ENCODE measurements around the gene BMP8B. TPM values are rescaled to one million over a fixed set of nuclear protein-coding genes. Genes with fewer than 3 reads are reported as not detected.

BMP8B gene
- total and polyA plus RNA-seq, 2 donors (not counting 1 experiment from before 2014, with no cell fraction given): 1.5 to 2.3 TPM

DNA sequence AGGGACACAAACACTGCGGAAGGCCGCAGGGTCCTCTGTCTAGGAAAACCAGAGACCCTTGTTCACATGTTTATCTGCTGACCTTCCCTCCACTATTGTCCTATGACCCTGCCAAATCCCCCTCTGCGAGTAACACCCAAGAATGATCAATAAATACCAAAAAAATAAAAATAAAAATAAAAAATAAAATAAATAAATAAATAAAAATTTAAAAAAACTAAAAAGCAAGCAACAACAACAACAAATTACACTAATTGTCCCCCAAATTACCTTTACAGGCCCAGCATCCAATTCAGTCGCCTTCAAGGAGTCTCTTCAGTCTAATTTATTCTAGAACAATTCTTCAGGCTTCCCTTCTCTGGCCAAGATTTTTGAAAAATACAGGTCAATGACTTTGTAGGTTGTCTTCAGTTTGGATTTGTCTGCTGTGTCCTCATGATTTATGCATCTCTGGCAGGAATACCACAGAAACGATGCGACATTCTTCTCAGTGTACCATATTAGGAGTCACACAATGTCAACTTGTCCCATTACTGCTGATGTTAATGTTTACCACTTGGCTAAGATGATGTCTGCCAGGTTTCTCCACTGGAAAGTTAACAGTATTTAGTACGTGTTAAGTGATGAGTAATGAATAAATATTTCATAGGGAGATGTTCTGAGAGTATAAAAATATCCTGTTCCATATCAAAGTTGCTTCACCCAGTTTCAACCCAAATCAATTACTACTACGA is 20.3 kb upstream of the BMP8B start:
- no peak overlapping the region for H3K4me3 Mint-ChIP-seq
- H3K4me1 ChIP-seq (ENCODE audit: control insufficient read depth in 2 of 2, insufficient read depth in 2 of 2, low read length in 2 of 2): no peaks in the 10 kb centered on the region
- no peaks in the 10 kb centered on the region for H3K9me3 Mint-ChIP-seq (ENCODE audit: insufficient read depth)
- ATAC-seq (ENCODE audit: low read depth): no peak
- intact Hi-C loops (cut with micrococcal nuclease): no loop called here
- H3K27me3 ChIP-seq (replicated peaks in 1 of 4; ENCODE audit: control extremely low read depth in 1 of 4, control insufficient read depth in 3 of 4, insufficient read depth in 4 of 4, low read length in 3 of 4): no peaks in the 10 kb centered on the region
- POLR2A ChIA-PET: no interaction called here
- 80% methylated on average over 1 of the region's 8 CpGs for WGBS (ENCODE audit: insufficient coverage)
- no peaks in the 10 kb centered on the region for H3K4me1 Mint-ChIP-seq
- no peak overlapping the region for H3K4me3 ChIP-seq (ENCODE audit: control extremely low read depth in 1 of 5, extremely low read depth in 1 of 5, insufficient read depth in 1 of 5, low read depth in 2 of 5, low read length in 4 of 5)
- H3K79me2 ChIP-seq (ENCODE audit: control insufficient read depth, insufficient read depth, low read length): no peaks in the 10 kb centered on the region
- H3K27ac ChIP-seq (ENCODE audit: low read length in 2 of 2): no peak overlapping the region
- no peak for DNase-seq
- CTCF ChIA-PET: no interaction called here
- no peaks in the 10 kb centered on the region for H3K36me3 ChIP-seq (replicated peaks in 1 of 2; ENCODE audit: control extremely low read depth in 1 of 2, control insufficient read depth in 1 of 2, extremely low read depth in 1 of 2, insufficient read depth in 2 of 2, low read length in 1 of 2)
- TF ChIP-seq, protein P1, sequence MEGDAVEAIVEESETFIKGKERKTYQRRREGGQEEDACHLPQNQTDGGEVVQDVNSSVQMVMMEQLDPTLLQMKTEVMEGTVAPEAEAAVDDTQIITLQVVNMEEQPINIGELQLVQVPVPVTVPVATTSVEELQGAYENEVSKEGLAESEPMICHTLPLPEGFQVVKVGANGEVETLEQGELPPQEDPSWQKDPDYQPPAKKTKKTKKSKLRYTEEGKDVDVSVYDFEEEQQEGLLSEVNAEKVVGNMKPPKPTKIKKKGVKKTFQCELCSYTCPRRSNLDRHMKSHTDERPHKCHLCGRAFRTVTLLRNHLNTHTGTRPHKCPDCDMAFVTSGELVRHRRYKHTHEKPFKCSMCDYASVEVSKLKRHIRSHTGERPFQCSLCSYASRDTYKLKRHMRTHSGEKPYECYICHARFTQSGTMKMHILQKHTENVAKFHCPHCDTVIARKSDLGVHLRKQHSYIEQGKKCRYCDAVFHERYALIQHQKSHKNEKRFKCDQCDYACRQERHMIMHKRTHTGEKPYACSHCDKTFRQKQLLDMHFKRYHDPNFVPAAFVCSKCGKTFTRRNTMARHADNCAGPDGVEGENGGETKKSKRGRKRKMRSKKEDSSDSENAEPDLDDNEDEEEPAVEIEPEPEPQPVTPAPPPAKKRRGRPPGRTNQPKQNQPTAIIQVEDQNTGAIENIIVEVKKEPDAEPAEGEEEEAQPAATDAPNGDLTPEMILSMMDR (IDR thresholded peaks at IDR 0.05): no peak
- no peak for TF ChIP-seq EZH2 (IDR thresholded peaks at IDR 0.05; ENCODE audit: borderline replicate concordance, insufficient read depth, low read depth, low read length, poor library complexity, severe bottlenecking)
- no peaks in the 10 kb centered on the region for H4K20me1 ChIP-seq (ENCODE audit: control insufficient read depth, insufficient read depth, low read length, poor library complexity, severe bottlenecking)
- no peak overlapping the region for H3K27ac Mint-ChIP-seq
- H3K4me2 ChIP-seq (replicated peaks; ENCODE audit: low read depth, low read length, poor library complexity, severe bottlenecking): no peak overlapping the region
- no peak overlapping the region for H3K9ac ChIP-seq (ENCODE audit: low read length)
- no peak overlapping the region for H2AFZ ChIP-seq (ENCODE audit: insufficient read depth, low read depth, low read length, poor library complexity, severe bottlenecking)
- peaks cover 0 to 17% (median 5%) of the 10 kb centered on the region in 3 donors for H3K9me3 ChIP-seq (ENCODE audit: control extremely low read depth in 1 of 3, control insufficient read depth in 2 of 3, insufficient read depth in 1 of 3, low read length in 2 of 3)
- no peaks in the 10 kb centered on the region for H3K27me3 Mint-ChIP-seq

DNA sequence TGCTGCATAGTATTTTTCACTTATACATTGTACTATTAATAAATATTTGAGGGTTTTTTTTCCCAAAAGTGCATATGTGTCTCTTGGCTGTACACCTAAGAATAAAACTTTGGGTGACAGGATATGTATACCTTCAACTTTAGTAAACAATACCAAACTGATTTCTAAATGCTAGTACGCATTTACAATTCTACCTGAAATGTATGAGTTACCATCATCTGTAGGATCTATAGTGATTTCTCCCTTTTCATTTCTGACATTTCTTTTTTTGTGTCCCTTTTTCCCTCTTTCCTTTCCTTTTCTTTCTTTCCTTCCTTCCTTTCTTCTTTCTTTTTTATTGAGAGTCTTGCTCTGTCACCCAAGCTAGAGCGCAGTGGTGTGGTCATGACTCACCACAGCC is 16.7 kb upstream of the BMP8B start:
- TF ChIP-seq EZH2 (IDR thresholded peaks at IDR 0.05; ENCODE audit: borderline replicate concordance, insufficient read depth, low read depth, low read length, poor library complexity, severe bottlenecking): no peak
- TF ChIP-seq, protein P1 (IDR thresholded peaks at IDR 0.05): no peak
- H3K4me1 ChIP-seq (ENCODE audit: control insufficient read depth in 2 of 2, insufficient read depth in 2 of 2, low read length in 2 of 2): no peaks in the 10 kb centered on the region
- CTCF ChIA-PET: no interaction called here
- H3K4me2 ChIP-seq (replicated peaks; ENCODE audit: low read depth, low read length, poor library complexity, severe bottlenecking): no peak overlapping the region
- H3K36me3 ChIP-seq (replicated peaks in 1 of 2; ENCODE audit: control extremely low read depth in 1 of 2, control insufficient read depth in 1 of 2, extremely low read depth in 1 of 2, insufficient read depth in 2 of 2, low read length in 1 of 2): no peaks in the 10 kb centered on the region
- H3K4me3 ChIP-seq (ENCODE audit: control extremely low read depth in 1 of 5, extremely low read depth in 1 of 5, insufficient read depth in 1 of 5, low read depth in 2 of 5, low read length in 4 of 5): no peak overlapping the region
- H3K4me1 Mint-ChIP-seq: no peaks in the 10 kb centered on the region
- no peaks in the 10 kb centered on the region for H3K27me3 Mint-ChIP-seq
- intact Hi-C loops (cut with micrococcal nuclease): no loop called here
- no peak overlapping the region for H3K9ac ChIP-seq (ENCODE audit: low read length)
- no peak overlapping the region for H3K27ac Mint-ChIP-seq
- no peak overlapping the region for H3K27ac ChIP-seq (ENCODE audit: low read length in 2 of 2)
- no peaks in the 10 kb centered on the region for H3K9me3 Mint-ChIP-seq (ENCODE audit: insufficient read depth)
- H3K79me2 ChIP-seq (ENCODE audit: control insufficient read depth, insufficient read depth, low read length): no peaks in the 10 kb centered on the region
- H4K20me1 ChIP-seq (ENCODE audit: control insufficient read depth, insufficient read depth, low read length, poor library complexity, severe bottlenecking): no peaks in the 10 kb centered on the region
- ATAC-seq (ENCODE audit: low read depth): no peak
- H3K9me3 ChIP-seq (ENCODE audit: control extremely low read depth in 1 of 3, control insufficient read depth in 2 of 3, insufficient read depth in 1 of 3, low read length in 2 of 3): peaks cover 0 to 17% (median 5%) of the 10 kb centered on the region in 3 donors
- DNase-seq: no peak
- no peak overlapping the region for H2AFZ ChIP-seq (ENCODE audit: insufficient read depth, low read depth, low read length, poor library complexity, severe bottlenecking)
- no CpG with 5 or more reads among the region's 2 CpGs for WGBS (ENCODE audit: insufficient coverage)
- no peak overlapping the region for H3K4me3 Mint-ChIP-seq
- no peaks in the 10 kb centered on the region for H3K27me3 ChIP-seq (replicated peaks in 1 of 4; ENCODE audit: control extremely low read depth in 1 of 4, control insufficient read depth in 3 of 4, insufficient read depth in 4 of 4, low read length in 3 of 4)
- POLR2A ChIA-PET: no interaction called here

Data from B cell (primary cell).